GM19438 (cell line): Measurements from ENCODE around the gene NIN.

Source experiments
- ATAC-seq: cut with Tn5 transposase; IDR thresholded peaks from one replicate; pipeline ENCODE4 v1.9.1; 2021; ENCODE audit warnings: low read depth; ENCODE audit not compliant: unreplicated experiment

The NIN gene

GRCh38 chr14:50794068-50794645, 36.8 kb downstream of the NIN start:
- ATAC-seq, result no peak

- no peak for ATAC-seq
Observed at GRCh38 chr14:50792634-50793068, 38.3 kb downstream of the NIN start.

- no peak for ATAC-seq
Observed at GRCh38 chr14:50792051-50792477, 38.9 kb downstream of the NIN start.

- ATAC-seq, result no peak
Observed at GRCh38 chr14:50791201-50791600, 39.8 kb downstream of the NIN start.

GRCh38 chr14:50790589-50790988, 40.4 kb downstream of the NIN start:
- ATAC-seq, result no peak

GRCh38 chr14:50786751-50787464, 44.1 kb downstream of the NIN start:
- ATAC-seq, result no peak

GRCh38 chr14:50785457-50786063, 45.4 kb downstream of the NIN start:
- no peak for ATAC-seq

GRCh38 chr14:50784683-50785456, 46.1 kb downstream of the NIN start:
- no peak for ATAC-seq

- ATAC-seq, result no peak
Observed at GRCh38 chr14:50783563-50783962, 47.4 kb downstream of the NIN start.

- no peak for ATAC-seq
Observed at GRCh38 chr14:50780393-50780792, 50.6 kb downstream of the NIN start.

- no peak for ATAC-seq
Observed at GRCh38 chr14:50778721-50779483, 52.1 kb downstream of the NIN start.

- no peak for ATAC-seq
Observed at GRCh38 chr14:50776522-50776921, 54.4 kb downstream of the NIN start.

GRCh38 chr14:50775357-50775756, 55.6 kb downstream of the NIN start:
- no peak for ATAC-seq

GRCh38 chr14:50774542-50775267, 56.3 kb downstream of the NIN start:
- no peak for ATAC-seq

GRCh38 chr14:50773632-50774541, 57.1 kb downstream of the NIN start:
- ATAC-seq, result no peak

- ATAC-seq, result no peak
Observed at GRCh38 chr14:50772412-50772811, 58.5 kb downstream of the NIN start.

GRCh38 chr14:50770586-50770985, 60.4 kb downstream of the NIN start:
- no peak for ATAC-seq

- no peak for ATAC-seq
Observed at GRCh38 chr14:50769863-50770500, 61.0 kb downstream of the NIN start.
